OCI-LY7 (cell line): Measurements from ENCODE around the gene CTCF.

Experiments used
- EZH2phosphoT487 ChIP-seq: fragments of 200-600 bp; sonication (generic); IDR thresholded peaks from 2 replicates; pipeline ENCODE4 v1.6.1; 2018; ENCODE audit warnings: low read depth, borderline replicate concordance, mild to moderate bottlenecking, mixed run types, antibody characterized with exemption, low read length, moderate library complexity, mixed read lengths
- TF ChIP-seq, protein P1 (sequence below): fragments of 200-600 bp; sonication (generic); conservative IDR thresholded peaks from 2 replicates; pipeline ENCODE4 v1.5.1; 2014; ENCODE audit warnings: mild to moderate bottlenecking, antibody characterized with exemption, low read length, moderate library complexity, mixed read lengths

DNA sequence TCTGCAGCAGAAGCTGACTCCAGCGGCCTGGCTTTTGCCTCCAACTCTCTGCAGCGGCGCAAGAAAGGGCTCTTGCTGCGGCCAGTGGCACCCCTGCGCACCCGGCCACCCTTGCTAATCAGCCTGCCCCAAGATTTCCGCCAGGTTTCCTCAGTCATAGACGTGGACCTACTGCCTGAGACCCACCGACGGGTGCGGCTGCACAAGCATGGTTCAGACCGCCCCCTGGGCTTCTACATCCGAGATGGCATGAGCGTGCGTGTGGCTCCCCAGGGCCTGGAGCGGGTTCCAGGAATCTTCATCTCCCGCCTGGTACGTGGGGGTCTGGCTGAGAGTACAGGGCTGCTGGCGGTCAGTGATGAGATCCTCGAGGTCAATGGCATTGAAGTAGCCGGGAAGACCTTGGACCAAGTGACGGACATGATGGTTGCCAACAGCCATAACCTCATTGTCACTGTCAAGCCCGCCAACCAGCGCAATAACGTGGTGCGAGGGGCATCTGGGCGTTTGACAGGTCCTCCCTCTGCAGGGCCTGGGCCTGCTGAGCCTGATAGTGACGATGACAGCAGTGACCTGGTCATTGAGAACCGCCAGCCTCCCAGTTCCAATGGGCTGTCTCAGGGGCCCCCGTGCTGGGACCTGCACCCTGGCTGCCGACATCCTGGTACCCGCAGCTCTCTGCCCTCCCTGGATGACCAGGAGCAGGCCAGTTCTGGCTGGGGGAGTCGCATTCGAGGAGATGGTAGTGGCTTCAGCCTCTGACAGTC lies 99.7 kb downstream of the CTCF start:
- TF ChIP-seq, protein P1, sequence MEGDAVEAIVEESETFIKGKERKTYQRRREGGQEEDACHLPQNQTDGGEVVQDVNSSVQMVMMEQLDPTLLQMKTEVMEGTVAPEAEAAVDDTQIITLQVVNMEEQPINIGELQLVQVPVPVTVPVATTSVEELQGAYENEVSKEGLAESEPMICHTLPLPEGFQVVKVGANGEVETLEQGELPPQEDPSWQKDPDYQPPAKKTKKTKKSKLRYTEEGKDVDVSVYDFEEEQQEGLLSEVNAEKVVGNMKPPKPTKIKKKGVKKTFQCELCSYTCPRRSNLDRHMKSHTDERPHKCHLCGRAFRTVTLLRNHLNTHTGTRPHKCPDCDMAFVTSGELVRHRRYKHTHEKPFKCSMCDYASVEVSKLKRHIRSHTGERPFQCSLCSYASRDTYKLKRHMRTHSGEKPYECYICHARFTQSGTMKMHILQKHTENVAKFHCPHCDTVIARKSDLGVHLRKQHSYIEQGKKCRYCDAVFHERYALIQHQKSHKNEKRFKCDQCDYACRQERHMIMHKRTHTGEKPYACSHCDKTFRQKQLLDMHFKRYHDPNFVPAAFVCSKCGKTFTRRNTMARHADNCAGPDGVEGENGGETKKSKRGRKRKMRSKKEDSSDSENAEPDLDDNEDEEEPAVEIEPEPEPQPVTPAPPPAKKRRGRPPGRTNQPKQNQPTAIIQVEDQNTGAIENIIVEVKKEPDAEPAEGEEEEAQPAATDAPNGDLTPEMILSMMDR: no peak
- TF ChIP-seq EZH2phosphoT487: no peak
